ENCODE data around the gene NKG7.

Gene NKG7

DNA sequence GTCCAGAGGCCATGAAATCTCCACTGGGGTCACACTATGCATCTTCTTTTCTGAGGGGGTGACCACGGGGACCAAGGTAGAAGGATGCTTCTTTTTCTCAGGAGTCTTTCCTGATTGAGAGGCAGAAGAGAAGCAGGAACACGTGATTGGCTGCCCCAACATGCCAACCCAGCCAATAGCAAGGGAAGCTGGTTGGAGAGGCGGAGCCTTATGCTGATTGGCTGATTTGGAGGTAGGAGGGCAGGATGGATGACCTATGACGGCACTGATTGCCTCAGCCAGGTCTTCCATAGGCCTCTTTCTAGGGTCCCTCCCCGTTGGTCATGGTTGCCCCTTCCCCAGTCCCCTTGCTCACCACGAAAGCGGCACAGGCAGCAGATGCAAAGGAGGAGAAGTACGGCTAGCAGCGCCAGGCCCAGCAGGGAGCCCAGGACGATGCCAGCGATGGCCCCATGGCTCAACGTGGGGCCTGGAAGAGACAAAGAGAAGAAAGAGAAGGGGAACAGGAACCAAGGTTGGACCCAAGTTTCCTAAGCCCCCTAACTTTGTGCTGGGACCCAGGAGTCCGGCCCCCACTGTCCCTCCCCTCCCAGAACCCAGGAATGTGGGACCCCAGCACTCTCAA, 38.5 kb downstream of the NKG7 start:
- no peak for DNase-seq

DNA sequence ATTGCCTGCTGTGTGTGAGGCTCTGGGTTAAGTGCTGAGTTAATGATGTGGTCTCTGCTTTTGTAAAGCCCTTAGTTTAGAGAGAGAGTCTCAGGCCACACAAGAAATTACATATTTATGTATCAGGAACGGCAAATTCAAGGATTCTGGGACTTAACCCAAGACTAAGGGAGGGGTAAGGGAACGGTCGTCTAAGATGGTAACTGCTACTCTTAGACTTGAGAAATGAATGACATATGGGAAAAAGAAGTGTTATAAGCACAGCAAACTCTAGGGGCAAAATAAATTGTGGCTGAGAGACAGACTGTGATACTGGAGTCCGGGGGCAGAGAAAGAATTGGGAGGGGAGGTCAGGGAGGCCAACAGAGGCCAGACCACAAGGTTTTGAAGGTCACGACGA, 40.7 kb downstream of the NKG7 start:
- DNase-seq, result no peak

DNA sequence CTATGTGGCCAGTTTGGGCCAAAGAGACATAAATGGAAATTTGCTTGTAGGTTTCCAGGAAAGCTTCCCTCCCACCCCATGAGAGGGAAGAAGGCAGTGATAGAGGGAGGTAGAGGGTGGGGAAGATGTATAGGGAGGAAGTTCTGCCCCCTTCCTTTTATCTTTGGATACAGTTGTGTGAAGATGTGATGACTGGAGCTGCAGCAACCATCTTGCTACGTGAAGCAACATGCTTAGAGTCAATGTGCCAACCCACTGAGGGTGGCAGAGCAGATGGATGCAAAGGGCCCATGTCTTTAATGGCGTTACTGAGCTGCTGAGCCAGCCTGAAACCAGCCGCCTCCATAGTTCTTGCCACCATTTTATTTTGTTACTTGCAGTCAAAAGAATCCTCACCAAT, 41.3 kb downstream of the NKG7 start:
- DNase-seq, result no peak

DNA sequence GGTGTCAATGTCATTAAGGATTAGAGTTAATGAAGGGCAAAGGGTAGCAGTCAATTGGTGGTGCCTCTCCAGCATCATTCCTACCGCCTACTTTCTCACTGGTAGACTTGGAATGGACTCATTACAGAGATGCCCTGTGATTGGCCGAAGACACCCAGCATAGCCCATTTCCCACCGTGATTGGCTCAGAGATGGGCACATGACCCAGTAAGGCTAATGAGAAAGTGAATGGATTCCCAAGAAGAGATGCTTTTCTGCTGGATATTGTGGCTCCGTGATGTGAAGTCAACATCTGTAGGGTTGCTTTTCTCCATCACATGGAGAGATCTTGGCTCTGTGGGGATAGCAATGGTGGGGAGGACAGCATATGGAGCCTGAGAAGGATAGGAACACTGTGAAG, 42.1 kb downstream of the NKG7 start:
- DNase-seq, result no peak

DNA sequence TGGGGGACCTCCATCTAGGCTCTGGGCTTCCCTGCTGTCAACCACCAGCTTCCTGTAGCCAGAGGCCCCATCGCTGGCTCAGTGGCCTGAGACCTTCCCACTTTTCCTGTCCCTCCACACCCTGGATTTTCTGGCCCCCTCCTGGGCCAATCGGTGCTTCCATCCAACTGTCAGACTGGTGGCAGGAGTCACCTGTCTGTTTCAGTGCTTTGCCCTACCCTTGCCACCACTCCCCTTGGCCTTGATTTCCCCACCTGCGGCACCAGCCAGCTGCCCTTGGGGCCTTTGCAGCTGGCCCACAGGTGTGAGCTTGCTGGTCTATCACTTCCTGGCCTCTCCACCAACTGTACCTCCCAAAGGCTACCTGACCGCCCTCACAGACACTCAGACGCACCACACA, 43.0 kb downstream of the NKG7 start:
- DNase-seq, result no peak

DNA sequence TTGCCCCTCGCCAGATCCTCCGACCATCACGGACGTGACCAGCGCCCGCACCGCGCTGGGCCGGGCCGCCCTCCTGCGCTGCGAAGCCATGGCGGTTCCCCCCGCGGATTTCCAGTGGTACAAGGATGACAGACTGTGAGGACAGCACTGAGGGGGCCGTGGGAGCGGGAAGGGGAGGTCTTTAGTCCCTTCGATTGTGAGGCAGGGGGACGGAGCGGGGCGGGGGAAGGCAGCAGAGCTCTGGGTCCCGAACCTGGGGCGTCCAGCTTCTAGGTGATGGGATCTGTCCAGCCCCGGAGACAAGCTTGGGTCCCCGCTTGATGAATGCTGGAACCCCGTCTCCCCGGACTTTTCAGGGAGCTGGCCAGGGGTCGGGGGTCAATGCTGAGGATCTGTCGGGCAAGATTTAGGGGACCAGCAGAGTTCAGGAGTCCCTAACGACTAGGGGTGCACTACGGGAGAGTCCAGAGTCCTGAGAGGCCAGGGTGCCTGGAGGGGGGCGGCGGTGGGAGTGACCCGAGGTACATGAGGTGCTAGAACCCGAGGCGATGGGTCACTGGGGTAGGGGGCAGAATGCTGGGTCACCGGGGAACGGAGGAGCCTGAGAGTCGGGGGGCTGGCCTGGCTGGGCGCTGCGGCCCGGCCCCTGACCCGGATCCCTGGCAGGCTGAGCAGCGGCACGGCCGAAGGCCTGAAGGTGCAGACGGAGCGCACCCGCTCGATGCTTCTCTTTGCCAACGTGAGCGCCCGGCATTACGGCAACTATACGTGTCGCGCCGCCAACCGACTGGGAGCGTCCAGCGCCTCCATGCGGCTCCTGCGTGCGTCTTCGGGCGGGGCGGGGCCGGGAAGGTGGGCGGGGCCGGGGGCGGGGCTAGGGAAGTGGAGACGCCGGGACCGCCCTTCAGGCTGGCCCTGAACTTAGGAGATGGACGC, 45.1 kb downstream of the NKG7 start:
- no peak for DNase-seq

DNA sequence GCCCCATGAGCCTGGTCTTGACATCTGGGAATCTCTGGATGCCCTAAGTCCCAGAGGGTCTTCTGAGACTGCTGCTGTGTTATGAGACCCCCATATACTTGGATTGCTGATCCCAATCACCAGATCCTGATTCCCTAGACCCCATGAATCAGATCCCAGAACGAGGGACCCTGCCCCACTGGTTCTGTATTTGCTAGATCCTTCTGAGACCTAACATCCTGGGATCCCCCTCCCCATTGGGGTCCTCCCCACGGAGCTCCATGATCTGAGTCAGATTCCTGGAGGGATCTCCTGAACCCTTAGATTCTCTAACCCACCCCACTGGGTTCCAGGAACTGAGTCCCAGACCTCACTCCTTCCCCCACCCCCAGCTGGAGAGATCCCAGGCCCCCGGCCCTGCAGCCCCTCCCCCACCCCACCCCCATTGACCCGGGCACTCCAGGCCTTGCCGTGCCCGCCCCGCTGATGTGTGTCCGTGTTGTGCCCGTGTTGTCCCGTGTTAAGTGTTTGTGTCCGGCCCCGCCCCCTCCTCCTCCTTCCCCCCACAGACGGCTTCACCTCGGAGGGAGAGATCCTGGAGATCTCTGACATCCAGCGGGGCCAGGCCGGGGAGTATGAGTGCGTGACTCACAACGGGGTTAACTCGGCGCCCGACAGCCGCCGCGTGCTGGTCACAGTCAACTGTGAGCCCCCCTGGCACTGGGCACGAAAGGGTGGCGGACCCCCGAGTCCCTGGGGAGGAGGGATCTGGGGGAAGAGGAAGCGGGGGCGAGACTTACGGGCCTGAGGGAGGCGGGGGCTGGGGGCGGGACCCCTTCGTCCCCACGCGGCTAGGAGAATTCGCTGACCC, 46.0 kb downstream of the NKG7 start:
- DNase-seq, result no peak

DNA sequence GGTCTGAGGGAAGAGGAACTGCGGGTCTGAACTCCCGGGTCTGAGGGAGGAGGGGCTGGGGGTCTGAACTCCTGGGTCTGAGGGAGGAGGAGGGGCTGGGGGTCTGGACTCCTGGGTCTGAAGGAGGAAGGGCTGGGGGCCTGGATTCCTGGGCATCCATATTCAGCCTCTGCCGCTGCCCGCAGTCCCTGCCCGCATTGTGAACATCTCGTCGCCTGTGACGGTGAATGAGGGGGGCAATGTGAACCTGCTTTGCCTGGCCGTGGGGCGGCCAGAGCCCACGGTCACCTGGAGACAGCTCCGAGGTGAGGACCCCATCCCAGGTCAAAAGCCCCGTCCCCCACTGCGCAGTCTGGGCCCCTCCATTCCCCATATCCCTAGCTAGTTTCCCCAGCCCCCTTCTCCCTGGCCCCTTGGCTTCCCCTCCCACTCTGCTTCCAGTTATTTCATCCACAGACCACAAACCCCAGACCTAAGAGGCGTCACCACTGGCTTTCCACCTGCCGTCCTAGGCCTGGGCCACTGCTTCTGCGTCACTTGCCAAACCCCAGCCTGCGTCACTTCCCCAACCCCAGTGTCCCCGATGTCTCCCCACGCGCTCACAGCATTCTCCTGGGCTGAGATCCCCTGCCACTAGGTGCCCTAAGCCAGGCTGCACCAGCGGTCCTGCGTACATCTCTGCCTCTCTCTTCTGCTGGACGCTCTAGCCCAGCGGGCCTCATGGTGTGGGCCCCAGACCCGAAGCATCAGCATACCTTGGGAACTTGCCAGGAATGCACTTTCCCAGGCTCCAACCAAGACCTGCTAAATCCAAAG, 47.1 kb downstream of the NKG7 start:
- DNase-seq, result no peak

DNA sequence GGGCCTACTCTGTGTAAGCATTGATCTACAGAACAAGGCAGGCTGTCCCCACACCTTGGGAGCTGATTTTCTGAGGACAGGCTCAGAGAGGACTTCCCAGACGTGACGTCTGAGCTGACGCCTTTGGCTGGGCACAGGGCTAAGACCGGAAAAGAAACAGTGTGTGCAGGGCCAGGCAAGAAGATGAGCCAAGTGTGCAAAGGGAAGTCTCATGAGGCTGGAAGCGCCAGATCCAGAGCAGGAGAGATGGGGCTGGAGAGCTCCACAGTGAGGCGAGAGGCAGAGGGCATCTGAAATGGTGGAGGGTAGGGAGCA, 48.3 kb downstream of the NKG7 start:
- DNase-seq, result no peak

DNA sequence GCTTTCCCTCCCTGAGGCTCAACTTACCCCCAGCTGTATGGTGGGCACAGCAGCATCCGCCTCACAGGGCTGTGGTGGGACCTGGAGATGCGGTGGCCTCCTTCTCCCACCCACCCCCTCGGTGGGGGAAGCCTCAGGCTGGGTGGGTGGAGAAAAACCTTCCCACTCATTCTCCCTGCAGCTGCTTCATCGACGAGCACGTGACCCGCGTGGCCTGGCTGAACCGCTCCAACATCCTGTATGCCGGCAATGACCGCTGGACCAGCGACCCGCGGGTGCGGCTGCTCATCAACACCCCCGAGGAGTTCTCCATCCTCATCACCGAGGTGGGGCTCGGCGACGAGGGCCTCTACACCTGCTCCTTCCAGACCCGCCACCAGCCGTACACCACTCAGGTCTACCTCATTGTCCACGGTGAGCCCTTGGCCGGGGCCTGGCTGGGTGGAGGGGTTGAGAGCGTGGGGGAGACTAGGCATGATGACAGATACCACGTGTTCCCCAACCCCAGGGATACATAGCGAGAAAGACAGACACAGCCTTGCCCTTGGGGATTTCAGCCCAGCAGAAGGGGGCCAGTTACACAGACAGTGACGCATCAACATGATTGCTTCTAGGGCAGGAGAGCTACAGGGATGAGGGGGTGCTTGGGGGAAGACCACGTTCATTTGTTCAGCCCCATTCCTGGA, 48.8 kb downstream of the NKG7 start:
- no peak for DNase-seq

DNA sequence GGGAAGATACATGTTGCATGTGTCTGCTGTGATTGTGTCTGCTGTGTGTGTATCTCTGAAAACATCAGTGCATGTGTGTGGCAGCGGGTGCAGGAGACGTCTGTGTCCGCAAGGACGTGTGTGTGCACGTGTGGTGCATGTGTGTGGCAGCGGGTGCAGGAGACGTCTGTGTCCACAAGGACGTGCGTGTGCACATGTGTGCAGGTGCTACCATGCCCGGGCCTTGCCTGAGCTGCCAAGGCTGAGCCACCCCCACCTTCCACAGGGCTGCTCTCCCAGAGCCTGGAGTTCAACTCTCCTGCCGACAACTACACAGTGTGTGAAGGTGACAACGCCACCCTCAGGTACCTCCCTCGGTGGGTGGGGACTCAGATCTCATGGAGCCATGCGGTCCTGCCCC, 50.7 kb downstream of the NKG7 start:
- no peak for DNase-seq
